ENCODE results near the gene KLK3.
"Not testable (repeated sequence)": the region's sequence is repeated elsewhere in the genome, so short reads cannot be mapped to it uniquely, and the experiment has no call there.

Gene KLK3

GRCh38 chr19:50896089-50896590 lies 41.4 kb downstream of the KLK3 start:
- H3K27ac Mint-ChIP-seq; H3K4me1 Mint-ChIP-seq (ENCODE audit: low read depth); H3K9me3 Mint-ChIP-seq (ENCODE audit: low read depth); H3K4me3 Mint-ChIP-seq; H3K36me3 Mint-ChIP-seq: not testable (repeated sequence)
- H3K27me3 Mint-ChIP-seq: peaks cover 31% of the 10 kb centered on the region

- Mint-ChIP-seq H3K4me3 (no peak overlapping the region), H3K4me1 (ENCODE audit: low read depth) (no peaks in the 10 kb centered on the region), H3K36me3 (no peaks in the 10 kb centered on the region), H3K9me3 (ENCODE audit: low read depth) (peaks cover 5% of the 10 kb centered on the region), H3K27ac (no peak overlapping the region), H3K27me3 (peaks cover 31% of the 10 kb centered on the region)
Observed at GRCh38 chr19:50896591-50897190, 42.0 kb downstream of the KLK3 start.

GRCh38 chr19:50897191-50897607 lies 42.5 kb downstream of the KLK3 start:
- Mint-ChIP-seq H3K27ac (no peak overlapping the region), H3K4me1 (ENCODE audit: low read depth) (no peaks in the 10 kb centered on the region), H3K9me3 (ENCODE audit: low read depth) (peaks cover 5% of the 10 kb centered on the region), H3K4me3 (no peak overlapping the region), H3K27me3 (peaks cover 28% of the 10 kb centered on the region), H3K36me3 (no peaks in the 10 kb centered on the region)

DNA sequence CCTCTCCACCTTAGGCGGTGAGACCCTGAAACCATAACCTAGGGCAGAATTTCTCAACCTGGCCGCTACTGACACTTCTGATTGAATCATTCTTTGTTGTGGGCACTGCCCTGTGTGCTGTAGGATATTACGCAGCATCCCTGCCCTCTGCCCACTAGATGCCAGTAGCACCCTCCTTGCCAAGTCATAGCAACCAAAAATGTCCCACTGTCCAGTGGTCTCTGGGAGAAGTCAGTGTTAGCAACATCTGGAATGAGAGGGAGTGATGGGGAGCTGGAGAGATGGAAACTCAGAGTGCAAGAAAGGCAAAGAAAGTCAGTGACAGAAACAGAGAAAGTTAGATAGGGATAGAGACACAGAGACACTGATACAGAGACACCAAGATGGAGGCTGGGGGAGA lies 42.9 kb downstream of the KLK3 start:
- Mint-ChIP-seq H3K4me3 (no peak overlapping the region), H3K27ac (no peak overlapping the region)

DNA sequence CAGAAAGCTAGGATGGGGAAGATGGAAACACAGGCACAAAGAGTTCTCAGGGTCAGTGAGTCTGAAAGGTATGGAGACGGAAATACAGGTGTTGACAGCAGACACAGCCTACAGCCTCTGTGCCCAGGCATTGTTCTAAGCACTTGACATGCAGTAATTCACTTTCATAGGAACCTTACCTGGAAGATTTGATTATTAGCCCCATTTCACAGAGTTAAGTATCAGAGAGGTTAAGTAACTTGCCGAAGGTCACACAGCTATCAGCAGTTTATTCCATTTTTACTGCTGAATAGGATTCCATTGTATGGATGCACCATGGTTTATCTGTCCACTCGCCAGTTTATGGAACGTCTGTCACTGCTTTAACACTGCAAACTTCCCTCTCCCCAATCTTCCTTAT lies 43.3 kb downstream of the KLK3 start:
- no peaks in the 10 kb centered on the region for H3K4me1 Mint-ChIP-seq (ENCODE audit: low read depth)
- H3K4me3 Mint-ChIP-seq: no peak overlapping the region
- no peak overlapping the region for H3K27ac Mint-ChIP-seq
- H3K27me3 Mint-ChIP-seq: peaks cover 31% of the 10 kb centered on the region
- peaks cover 5% of the 10 kb centered on the region for H3K9me3 Mint-ChIP-seq (ENCODE audit: low read depth)
- no peaks in the 10 kb centered on the region for H3K36me3 Mint-ChIP-seq

More for the DNA sequence above, 42.9 kb downstream of the KLK3 start:
- no peaks in the 10 kb centered on the region for H3K36me3 Mint-ChIP-seq
- H3K9me3 Mint-ChIP-seq (ENCODE audit: low read depth): peaks cover 5% of the 10 kb centered on the region
- H3K27me3 Mint-ChIP-seq: peaks cover 30% of the 10 kb centered on the region
- no peaks in the 10 kb centered on the region for H3K4me1 Mint-ChIP-seq (ENCODE audit: low read depth)

DNA sequence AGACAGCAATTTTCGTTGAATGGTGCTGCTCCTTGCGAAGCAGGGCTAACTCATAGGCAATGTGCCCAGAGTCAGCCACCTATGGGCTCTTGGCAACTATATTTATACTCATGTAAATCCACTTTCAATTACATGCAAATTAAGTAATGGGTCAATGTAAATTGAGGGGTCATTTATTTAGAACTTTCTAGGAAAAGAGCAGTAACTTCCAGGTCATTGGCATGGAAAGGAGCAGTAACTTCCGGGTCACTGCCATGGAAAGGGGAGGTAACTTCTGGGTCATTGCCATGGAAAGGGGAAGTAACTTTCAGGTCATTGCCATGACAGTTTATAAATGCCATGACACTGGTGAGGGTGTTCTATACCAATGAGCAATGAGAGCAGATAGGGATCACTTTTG lies 44.9 kb downstream of the KLK3 start:
- H3K27ac Mint-ChIP-seq: no peak overlapping the region
- peaks cover 26% of the 10 kb centered on the region for H3K27me3 Mint-ChIP-seq
- H3K4me1 Mint-ChIP-seq (ENCODE audit: low read depth): no peaks in the 10 kb centered on the region
- no peak overlapping the region for H3K4me3 Mint-ChIP-seq
- no peaks in the 10 kb centered on the region for H3K36me3 Mint-ChIP-seq
- peaks cover 5% of the 10 kb centered on the region for H3K9me3 Mint-ChIP-seq (ENCODE audit: low read depth)

DNA sequence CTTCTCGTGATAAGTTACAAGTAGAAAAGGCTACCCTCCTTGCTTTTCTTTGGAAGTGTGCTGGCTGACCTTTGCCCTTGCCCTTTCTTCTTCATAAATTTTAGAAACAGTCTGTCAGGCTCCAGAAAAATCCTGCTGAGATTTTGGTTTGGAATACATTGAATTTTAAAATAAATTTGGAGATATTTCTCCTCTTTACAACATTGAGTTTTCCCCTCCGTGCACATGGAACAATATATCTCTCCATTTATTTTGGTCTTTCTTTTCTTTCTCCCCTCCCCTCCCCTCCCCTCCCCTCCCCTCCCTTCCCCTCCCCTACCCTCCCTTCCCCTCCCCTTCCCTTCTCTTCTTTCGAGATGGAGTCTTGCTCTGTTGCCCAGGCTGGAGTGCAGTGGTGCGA lies 47.9 kb downstream of the KLK3 start:
- no peaks in the 10 kb centered on the region for H3K4me1 Mint-ChIP-seq (ENCODE audit: low read depth)
- H3K36me3 Mint-ChIP-seq: no peaks in the 10 kb centered on the region
- peaks cover 33% of the 10 kb centered on the region for H3K27me3 Mint-ChIP-seq
- H3K4me3 Mint-ChIP-seq: no peak overlapping the region
- no peak overlapping the region for H3K27ac Mint-ChIP-seq
- no peaks in the 10 kb centered on the region for H3K9me3 Mint-ChIP-seq (ENCODE audit: low read depth)

DNA sequence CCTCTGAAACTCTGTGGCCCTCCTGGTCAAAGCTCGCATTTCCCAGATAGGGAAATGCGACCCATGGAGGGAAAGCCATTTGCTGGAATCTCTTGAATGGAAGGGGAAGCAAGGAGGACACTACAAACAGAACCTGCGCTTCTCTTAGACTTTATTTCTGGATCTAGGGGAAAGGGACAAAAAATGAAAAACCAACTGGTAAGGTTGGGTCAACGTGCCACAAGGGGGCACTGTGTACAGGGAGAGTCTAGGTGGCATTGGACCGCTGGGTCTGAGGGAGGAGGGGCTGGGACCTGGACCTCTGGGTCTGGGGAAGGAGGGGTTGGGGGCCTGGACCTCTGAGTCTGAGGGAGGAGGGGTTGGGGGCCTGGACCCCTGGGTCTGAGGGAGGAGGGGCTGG lies 51.5 kb downstream of the KLK3 start:
- Mint-ChIP-seq H3K9me3 (ENCODE audit: low read depth) (no peaks in the 10 kb centered on the region), H3K27ac (no peak overlapping the region), H3K27me3 (peaks cover 47% of the 10 kb centered on the region), H3K4me3 (no peak overlapping the region), H3K36me3 (no peaks in the 10 kb centered on the region), H3K4me1 (ENCODE audit: low read depth) (peaks cover 8% of the 10 kb centered on the region)

DNA sequence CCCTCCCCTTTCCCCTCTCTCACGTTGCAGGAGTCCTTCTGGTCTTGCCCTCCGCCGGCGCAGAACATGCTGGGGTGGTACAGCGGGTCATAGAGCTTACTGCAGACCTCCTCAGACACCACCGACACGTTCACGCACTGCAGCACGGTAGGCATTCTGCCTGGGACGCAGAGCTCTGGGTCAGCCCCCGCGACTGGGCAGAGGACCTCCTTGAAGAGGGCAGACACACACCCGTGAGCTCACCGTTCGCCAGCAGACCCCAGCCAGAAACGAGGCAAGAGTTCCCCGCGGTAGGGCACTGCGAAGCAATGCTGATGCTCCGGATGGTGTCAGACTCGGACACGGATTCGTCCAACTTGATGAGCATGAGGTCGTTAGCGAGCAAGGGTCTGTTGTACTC lies 53.6 kb downstream of the KLK3 start:
- Mint-ChIP-seq H3K4me1 (ENCODE audit: low read depth) (peaks cover 8% of the 10 kb centered on the region), H3K27me3 (peaks cover 51% of the 10 kb centered on the region)

GRCh38 chr19:50909240-50910070 lies 54.7 kb downstream of the KLK3 start:
- Mint-ChIP-seq H3K4me1 (ENCODE audit: low read depth) (peaks cover 8% of the 10 kb centered on the region), H3K4me3 (no peak overlapping the region), H3K9me3 (ENCODE audit: low read depth) (no peaks in the 10 kb centered on the region), H3K27ac (no peak overlapping the region), H3K27me3 (peaks cover 51% of the 10 kb centered on the region), H3K36me3 (no peaks in the 10 kb centered on the region)

More for the DNA sequence above, 53.6 kb downstream of the KLK3 start:
- H3K4me3 Mint-ChIP-seq: no peak overlapping the region
- no peaks in the 10 kb centered on the region for H3K9me3 Mint-ChIP-seq (ENCODE audit: low read depth)
- no peak overlapping the region for H3K27ac Mint-ChIP-seq
- H3K36me3 Mint-ChIP-seq: no peaks in the 10 kb centered on the region
